Left ventricle myocardium inferior (tissue), 1 donor: Measurements from ENCODE around the gene DACT2. TPM values are rescaled to one million over a fixed set of nuclear protein-coding genes. Genes with fewer than 3 reads are reported as not detected.

Experiments
- DNase-seq: peaks from one replicate; pipeline ENCODE4 v3.0.0-alpha.2; 2020
- H3K27ac ChIP-seq: fragments of 200-600 bp; replicated peaks from 2 replicates; pipeline ENCODE4 v1.8.0; 2021
- H3K27me3 ChIP-seq: fragments of 200-600 bp; 2 replicates; pipeline ENCODE4 v1.8.0; 2021; ENCODE audit warnings: low read depth
- H3K36me3 ChIP-seq: fragments of 200-600 bp; 2 replicates; pipeline ENCODE4 v1.8.0; 2021
- H3K4me1 ChIP-seq: fragments of 200-600 bp; 2 replicates; pipeline ENCODE4 v1.8.0; 2021
- H3K4me3 ChIP-seq: fragments of 200-600 bp; 2 replicates; pipeline ENCODE4 v1.8.0; 2021; ENCODE audit warnings: mild to moderate bottlenecking, moderate library complexity
- H3K9me3 ChIP-seq: fragments of 200-600 bp; replicated peaks from 2 replicates; pipeline ENCODE4 v1.8.0; 2021
- CTCF ChIP-seq: fragments of 200-600 bp; IDR thresholded peaks from 2 replicates; pipeline ENCODE4 v1.8.0; 2021; ENCODE audit warnings: antibody characterized with exemption, mild to moderate bottlenecking, borderline replicate concordance
- intact Hi-C: fragments of 100-400 bp; cut with micrococcal nuclease; formaldehyde crosslinking; loops from one replicate; pipeline ENCODE4 v1.11.0; 2022
- total RNA-seq: library from RNA; stranded (reverse); fragmentation: NEBNext Ultra II Directional; extraction: Animal tissue kit (Norgen Biotek cat#: 25700); gene quantifications from one replicate; pipeline ENCODE4 v1.2.1, GENCODE V29; 2021
- donor health status: DM: no; HTN: yes; CAD: no; lungs with severe emphysema.

Gene DACT2
- total RNA-seq, 1 donor from 2014 or later: 2.3 TPM

GRCh38 chr6:168299541-168300511 is 19.8 kb downstream of the DACT2 start:
- TF ChIP-seq CTCF: no peak
- intact Hi-C loops: no loop called here

GRCh38 chr6:168297643-168298042 is 21.9 kb downstream of the DACT2 start:
- Histone ChIP-seq H3K27me3 (peaks cover 76% of the 10 kb centered on the region), H3K27ac (no peak overlapping the region), H3K4me1 (no peaks in the 10 kb centered on the region), H3K9me3 (no peaks in the 10 kb centered on the region), H3K4me3 (no peak overlapping the region), H3K36me3 (no peaks in the 10 kb centered on the region)
- DNase-seq: no peak
- TF ChIP-seq CTCF: no peak
- intact Hi-C loops: no loop called here

More at GRCh38 chr6:168299541-168300511, 19.8 kb downstream of the DACT2 start:
- Histone ChIP-seq H3K27ac (no peak overlapping the region), H3K4me3 (no peak overlapping the region), H3K27me3 (peaks cover 57% of the 10 kb centered on the region), H3K4me1 (no peaks in the 10 kb centered on the region), H3K9me3 (no peaks in the 10 kb centered on the region), H3K36me3 (no peaks in the 10 kb centered on the region)
- no peak for DNase-seq

GRCh38 chr6:168294901-168295300 is 24.7 kb downstream of the DACT2 start:
- no peak for DNase-seq

GRCh38 chr6:168293636-168294530 is 25.7 kb downstream of the DACT2 start:
- H3K9me3 ChIP-seq: peaks cover 6% of the 10 kb centered on the region
- no peaks in the 10 kb centered on the region for H3K36me3 ChIP-seq
- no peak for DNase-seq
- no peak for TF ChIP-seq CTCF
- H3K27ac ChIP-seq: no peak overlapping the region
- H3K4me3 ChIP-seq: no peak overlapping the region
- peaks cover 82% of the 10 kb centered on the region for H3K27me3 ChIP-seq
- intact Hi-C loops: no loop called here
- H3K4me1 ChIP-seq: no peaks in the 10 kb centered on the region

More at GRCh38 chr6:168294901-168295300, 24.7 kb downstream of the DACT2 start:
- no peak overlapping the region for H3K27ac ChIP-seq
- H3K36me3 ChIP-seq: no peaks in the 10 kb centered on the region
- intact Hi-C loops: no loop called here
- no peaks in the 10 kb centered on the region for H3K9me3 ChIP-seq
- no peak overlapping the region for H3K4me3 ChIP-seq
- no peak for TF ChIP-seq CTCF
- H3K27me3 ChIP-seq: peaks cover 79% of the 10 kb centered on the region
- no peaks in the 10 kb centered on the region for H3K4me1 ChIP-seq

GRCh38 chr6:168292826-168293225 is 26.8 kb downstream of the DACT2 start:
- H3K4me3 ChIP-seq: no peak overlapping the region
- intact Hi-C loops: no loop called here
- H3K27me3 ChIP-seq: peaks cover 79% of the 10 kb centered on the region
- no peaks in the 10 kb centered on the region for H3K4me1 ChIP-seq
- H3K36me3 ChIP-seq: no peaks in the 10 kb centered on the region
- H3K9me3 ChIP-seq: peaks cover 6% of the 10 kb centered on the region
- no peak overlapping the region for H3K27ac ChIP-seq
- TF ChIP-seq CTCF: no peak
- DNase-seq: no peak
